Retinal pigment epithelial cell (primary cell): ENCODE results near the gene CSHL1.

Experiments used
- DNase-seq: peaks from one replicate; pipeline ENCODE4 v3.0.0-alpha.2; 2010; ENCODE audit warnings: low read depth
- H3K4me3 ChIP-seq: 2 replicates; pipeline ENCODE4 v1.5.1; 2011; ENCODE audit warnings: mild to moderate bottlenecking, low read length, control low read depth, moderate library complexity
- TF ChIP-seq, protein P1 (sequence below): conservative IDR thresholded peaks from 2 replicates; pipeline ENCODE4 v1.5.1; 2011; ENCODE audit warnings: low read depth, low read length, control low read depth, inconsistent platforms

The CSHL1 gene

DNA sequence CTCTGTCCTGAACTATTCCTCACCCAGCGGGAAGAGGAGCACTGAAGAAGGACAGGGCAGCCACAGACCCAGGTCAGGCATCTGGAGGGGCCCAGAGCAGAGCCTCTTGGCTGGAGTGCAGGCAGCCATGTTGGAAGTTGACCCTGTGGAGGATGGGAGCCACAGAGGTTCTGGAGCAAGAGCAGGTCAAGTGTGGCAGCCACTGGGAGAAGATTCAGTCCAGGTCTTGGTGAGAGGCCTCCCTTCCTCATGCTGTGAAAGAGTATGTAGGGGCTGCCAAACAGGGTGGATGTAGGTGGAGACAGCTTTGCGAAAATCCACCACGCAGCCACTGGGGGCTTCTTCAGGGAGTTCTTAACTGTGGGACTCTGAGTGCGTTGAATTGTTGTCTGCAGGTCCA, 21.7 kb upstream of the CSHL1 start:
- no peak overlapping the region for H3K4me3 ChIP-seq
- DNase-seq = no peak
- TF ChIP-seq, protein P1, sequence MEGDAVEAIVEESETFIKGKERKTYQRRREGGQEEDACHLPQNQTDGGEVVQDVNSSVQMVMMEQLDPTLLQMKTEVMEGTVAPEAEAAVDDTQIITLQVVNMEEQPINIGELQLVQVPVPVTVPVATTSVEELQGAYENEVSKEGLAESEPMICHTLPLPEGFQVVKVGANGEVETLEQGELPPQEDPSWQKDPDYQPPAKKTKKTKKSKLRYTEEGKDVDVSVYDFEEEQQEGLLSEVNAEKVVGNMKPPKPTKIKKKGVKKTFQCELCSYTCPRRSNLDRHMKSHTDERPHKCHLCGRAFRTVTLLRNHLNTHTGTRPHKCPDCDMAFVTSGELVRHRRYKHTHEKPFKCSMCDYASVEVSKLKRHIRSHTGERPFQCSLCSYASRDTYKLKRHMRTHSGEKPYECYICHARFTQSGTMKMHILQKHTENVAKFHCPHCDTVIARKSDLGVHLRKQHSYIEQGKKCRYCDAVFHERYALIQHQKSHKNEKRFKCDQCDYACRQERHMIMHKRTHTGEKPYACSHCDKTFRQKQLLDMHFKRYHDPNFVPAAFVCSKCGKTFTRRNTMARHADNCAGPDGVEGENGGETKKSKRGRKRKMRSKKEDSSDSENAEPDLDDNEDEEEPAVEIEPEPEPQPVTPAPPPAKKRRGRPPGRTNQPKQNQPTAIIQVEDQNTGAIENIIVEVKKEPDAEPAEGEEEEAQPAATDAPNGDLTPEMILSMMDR = no peak

DNA sequence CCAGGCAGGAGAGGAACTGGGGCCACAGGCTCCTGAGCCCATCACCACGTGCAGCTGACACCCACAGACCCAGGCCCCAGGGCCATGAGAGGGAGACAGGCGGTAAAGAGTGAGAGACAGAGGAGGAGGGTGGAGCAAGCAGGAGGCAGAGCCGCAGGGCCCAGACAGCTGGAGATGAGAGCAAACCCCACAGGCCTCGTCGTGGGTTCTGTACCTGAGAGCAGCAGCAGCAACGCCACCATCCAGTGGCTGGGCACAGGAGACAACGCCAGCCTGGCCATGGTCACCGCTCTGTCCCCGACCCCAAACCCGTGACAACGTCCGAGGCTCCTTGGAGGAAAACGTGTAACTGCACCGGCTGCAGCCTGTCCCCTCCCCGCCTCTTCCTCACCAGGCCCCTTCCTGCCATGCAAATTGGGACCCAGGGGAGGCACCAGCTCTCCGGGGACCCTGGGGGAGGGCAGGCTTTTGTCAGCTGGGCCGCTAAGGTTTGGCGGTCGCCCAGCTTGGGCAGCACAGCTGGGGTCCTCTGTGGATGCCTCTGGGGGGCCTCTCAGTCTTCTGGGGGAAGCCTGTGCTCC, 21.0 kb upstream of the CSHL1 start, which contains the start of gene CD79B:
CD79B (minus strand) TSS at position 351 of the 581 bp plus-strand sequence; CDS start at position 281, 70 bp downstream.
- no peak for DNase-seq
- no peak within 1 kb of the TSS for H3K4me3 ChIP-seq
- TF ChIP-seq, protein P1 = no peak

DNA sequence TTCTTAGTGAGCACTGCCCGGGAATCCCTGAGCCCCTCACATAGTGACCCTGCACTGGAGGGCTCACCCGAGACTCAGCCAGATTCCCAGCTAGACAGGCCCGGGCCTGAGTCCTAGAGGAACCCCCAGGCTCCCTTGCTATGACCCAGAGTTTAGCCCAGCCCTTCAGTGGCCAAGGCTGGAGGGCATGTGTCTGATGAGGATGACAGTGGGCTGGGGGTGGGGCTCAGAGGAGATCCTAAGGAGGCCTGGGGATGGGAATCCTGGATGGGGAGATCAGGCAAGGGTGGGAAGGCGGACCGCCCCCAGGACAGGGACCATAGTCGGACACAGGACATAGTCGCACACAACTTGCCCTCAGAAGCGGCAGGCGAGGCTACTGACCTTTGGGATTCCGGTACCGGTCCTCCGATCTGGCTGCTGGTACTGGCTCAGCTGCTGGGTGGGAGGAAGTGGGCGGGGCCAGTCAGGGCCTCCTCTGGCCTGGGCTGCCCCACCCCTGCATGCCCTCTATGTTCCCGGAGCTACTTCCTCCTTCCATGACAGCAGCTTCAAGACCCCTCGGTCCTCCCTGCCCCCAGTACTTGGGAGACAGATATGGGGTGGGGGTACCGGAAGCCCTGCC, 20.0 kb upstream of the CSHL1 start:
- no peak overlapping the region for H3K4me3 ChIP-seq

DNA sequence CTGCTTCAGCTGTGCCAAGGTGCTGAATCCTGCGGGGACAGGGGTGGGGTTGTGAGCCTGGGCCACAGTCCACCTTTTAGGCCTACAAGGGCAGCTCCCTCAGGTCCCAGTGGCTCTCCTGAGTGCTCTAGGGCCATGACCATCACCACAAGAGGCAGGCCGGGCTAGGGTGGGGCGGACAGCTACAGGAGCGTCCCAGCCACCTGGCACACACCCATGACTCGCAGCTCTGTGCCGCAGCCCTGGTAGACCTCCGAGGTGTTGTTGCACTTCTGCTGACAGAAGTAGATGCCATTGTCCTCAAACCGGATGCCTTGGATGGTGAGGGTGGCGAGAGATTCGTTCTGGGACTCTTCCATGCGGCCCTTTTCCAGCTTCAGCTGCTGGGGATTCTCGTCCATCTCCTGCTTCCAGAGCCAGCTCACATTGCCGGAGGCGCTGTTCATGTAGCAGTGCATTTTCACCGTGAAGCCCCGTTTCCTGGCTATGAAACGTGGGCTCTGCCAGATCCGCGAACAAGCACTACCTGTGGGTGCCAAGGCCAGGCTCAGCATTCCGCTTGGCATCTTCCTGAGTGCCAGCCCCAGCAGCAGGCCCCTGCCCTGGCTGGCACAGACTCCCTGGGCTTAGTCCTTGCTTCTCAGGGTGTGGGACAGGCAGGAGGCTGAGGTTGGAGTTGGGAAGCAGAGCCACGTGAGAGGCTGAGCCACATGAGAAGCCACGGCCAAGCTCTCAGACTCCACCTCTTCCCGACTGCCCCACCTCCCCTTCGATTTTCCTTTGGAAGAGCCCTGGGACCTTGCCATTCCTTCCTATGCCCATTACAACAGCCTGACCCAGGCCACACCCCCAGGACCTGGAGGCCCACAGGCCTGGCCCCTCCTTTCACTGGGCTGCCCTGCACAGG, 19.1 kb upstream of the CSHL1 start:
- TF ChIP-seq, protein P1 = no peak
- no peak overlapping the region for H3K4me3 ChIP-seq
- DNase-seq = peak; percentile 18

More for the DNA sequence above, 20.0 kb upstream of the CSHL1 start:
- DNase-seq = no peak
- TF ChIP-seq, protein P1 = no peak

DNA sequence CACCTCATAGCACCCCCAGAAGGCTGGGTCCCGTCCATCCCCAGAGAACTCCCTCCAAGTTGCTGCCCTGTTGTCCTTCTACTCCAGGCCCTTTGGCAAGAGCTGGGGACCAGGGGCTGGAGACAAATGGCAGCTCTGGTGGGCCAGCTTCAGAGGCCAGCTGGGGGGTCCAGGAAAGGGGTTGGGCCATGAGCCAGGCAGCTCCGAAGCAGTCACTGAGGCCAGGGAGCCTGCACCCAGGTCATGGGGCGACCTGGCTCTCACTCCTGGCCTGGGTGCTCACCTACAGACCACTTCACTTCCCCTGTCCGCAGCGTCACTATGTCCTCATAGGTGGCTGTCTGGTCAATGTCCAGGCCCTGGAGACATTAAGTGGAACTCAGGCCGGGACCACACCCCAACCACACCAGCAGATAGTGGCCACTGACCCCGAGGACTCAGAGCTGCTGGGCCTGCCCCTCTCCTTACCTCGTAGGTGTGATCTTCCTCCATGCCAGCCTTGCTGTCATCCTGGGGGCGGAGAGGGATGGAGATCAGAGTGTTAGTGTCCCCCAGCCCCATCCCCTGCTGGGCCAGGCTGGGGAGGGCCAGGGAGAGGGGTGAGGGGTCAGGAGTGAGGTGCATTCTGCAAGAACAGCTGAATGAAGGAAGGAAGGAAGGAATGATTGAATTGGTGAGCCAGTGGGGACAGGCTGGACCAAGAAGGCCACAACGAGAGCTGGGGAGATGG, 18.1 kb upstream of the CSHL1 start:
- no peak overlapping the region for H3K4me3 ChIP-seq
- TF ChIP-seq, protein P1 = no peak
- no peak for DNase-seq

DNA sequence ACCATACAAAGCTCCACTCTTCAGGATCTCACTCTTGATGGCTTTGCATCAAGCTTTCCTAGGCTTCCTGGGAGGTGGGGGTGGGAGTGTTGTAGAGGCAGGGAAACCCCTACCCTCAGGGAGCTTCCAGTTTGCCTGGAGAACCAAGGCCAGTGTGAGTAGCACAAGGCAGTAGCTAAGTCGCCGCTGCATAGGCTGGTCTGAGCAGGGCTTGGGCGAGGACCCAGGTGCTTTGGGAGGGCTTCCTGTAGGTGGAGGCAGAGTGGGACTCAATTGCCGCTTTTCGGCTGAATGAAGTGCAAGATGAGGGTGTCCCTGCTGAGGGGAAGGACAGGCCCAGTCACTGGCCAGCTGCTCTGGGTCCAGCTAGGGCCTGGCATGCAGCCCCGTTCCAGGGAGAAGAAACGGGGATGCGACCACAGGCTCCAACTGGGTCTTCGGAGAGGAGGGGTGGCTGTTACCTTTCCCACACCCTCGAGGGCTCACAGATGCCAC, 17.2 kb upstream of the CSHL1 start:
- no peak for DNase-seq
- no peak overlapping the region for H3K4me3 ChIP-seq
- TF ChIP-seq, protein P1 = no peak
